Cardiac fibroblast (primary cell): Measurements from ENCODE around the gene RALA.
"Not testable (repeated sequence)": the region's sequence is repeated elsewhere in the genome, so short reads cannot be mapped to it uniquely, and the experiment has no call there.

Experiments used
- DNase-seq, 2 donors: peaks; one replicate each; pipeline versions ENCODE4 v3.0.0 to v3.0.0-alpha.2; 2010; ENCODE audit warnings: low read depth in 2 of 2
- H3K4me3 ChIP-seq, 2 donors: replicated peaks in 1 of 2; 1 replicate in 1 of 2; 2 replicates in 1 of 2; pipeline ENCODE4 v1.5.1; 2011; ENCODE audit warnings: low read depth in 2 of 2, low read length in 2 of 2, mild to moderate bottlenecking in 2 of 2, moderate library complexity in 1 of 2
- TF ChIP-seq, protein P1 (sequence below): IDR thresholded peaks from one replicate; pipeline ENCODE4 v1.5.1; 2011; ENCODE audit warnings: low read depth, mild to moderate bottlenecking, low read length, inconsistent platforms

The RALA gene

DNA sequence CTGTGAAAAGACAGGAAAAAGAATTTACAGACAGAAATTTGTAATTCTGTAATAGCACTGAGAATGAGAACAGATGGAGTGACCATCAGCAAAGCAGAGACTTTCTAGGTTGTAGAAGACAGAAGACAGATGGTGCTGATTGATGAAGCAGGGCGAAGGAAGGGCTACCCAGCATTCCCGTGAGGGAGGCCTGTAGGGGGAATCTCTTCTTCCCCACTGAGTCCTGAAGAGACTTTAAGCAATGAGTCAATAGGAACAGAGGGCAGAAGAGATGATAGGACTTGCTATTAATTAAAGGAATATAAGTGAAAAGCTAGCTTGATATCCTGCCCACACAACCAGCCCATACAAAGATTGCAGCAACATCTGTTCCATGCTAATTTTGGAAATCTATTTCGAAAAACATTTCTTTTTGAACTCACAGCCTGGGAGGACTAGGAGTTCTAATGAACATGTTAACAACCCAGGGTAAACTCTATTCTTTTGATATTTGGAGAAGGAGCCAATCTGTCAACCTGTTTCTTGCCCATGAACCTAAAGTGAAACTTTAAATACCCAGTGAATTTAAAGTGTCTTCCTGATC lies 44.1 kb downstream of the RALA start:
- TF ChIP-seq, protein P1, sequence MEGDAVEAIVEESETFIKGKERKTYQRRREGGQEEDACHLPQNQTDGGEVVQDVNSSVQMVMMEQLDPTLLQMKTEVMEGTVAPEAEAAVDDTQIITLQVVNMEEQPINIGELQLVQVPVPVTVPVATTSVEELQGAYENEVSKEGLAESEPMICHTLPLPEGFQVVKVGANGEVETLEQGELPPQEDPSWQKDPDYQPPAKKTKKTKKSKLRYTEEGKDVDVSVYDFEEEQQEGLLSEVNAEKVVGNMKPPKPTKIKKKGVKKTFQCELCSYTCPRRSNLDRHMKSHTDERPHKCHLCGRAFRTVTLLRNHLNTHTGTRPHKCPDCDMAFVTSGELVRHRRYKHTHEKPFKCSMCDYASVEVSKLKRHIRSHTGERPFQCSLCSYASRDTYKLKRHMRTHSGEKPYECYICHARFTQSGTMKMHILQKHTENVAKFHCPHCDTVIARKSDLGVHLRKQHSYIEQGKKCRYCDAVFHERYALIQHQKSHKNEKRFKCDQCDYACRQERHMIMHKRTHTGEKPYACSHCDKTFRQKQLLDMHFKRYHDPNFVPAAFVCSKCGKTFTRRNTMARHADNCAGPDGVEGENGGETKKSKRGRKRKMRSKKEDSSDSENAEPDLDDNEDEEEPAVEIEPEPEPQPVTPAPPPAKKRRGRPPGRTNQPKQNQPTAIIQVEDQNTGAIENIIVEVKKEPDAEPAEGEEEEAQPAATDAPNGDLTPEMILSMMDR, result no peak
- no peak overlapping the region for H3K4me3 ChIP-seq
- peak; percentile 25 to 49 for DNase-seq

DNA sequence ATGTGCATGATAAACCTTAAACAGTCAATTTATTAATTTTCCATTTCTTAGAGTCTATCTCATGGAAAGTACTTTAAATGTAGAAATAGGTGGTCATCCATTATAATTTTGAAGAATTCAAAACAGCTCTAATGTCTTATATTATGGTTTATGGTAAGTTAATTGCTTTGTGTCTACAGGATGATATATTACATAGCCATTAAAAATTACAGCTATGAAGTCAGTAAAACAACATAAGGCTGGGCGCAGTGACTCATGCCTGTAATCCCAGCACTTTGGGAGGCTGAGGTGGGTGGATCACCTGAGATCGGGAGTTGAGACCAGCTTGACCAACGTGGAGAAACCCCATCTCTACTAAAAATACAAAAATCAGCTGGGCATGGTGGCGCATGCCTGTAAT lies 44.9 kb downstream of the RALA start:
- not testable (repeated sequence) for H3K4me3 ChIP-seq, DNase-seq

DNA sequence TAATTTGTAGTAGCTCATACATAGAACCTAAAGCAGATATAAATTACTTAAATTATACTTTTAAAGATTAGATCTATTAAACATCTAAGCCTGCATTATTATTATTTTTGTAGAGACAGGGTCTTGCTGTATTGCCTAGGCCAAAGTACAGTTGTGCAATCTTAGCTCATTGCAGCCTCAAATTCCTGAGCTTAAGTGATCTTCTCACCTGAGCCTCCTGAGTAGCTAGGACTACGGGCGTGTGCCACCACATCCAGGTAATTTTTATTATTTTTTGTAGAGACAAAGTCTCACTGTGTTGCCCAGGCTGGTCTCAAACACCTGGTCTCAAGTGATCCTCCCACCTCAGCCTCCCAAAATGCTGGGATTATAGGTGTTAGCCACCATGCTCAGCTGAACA lies 46.7 kb downstream of the RALA start:
- H3K4me3 ChIP-seq, result no peak overlapping the region
- no peak for DNase-seq
- TF ChIP-seq, protein P1, result no peak

DNA sequence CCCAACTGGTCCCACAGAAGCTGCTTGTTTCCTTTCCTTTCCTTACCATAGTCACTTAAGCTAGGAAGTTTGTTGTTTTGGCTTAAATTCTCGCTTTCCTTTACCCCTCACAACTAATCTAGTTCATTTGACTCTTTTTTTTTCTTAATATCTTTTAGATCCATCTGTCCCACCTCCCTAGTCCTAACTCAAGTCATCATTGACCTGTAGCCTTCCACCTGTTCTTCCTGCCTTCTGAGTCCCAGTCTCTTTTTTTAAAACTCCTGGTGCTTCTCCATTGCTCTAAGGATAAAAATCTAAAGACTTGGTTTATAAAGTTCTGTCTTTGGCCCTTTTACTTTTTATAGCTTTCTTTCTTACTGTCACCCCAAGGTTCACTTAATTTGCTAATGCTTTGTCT lies 47.6 kb downstream of the RALA start:
- TF ChIP-seq, protein P1, result no peak
- H3K4me3 ChIP-seq, result no peak overlapping the region
- no peak for DNase-seq

DNA sequence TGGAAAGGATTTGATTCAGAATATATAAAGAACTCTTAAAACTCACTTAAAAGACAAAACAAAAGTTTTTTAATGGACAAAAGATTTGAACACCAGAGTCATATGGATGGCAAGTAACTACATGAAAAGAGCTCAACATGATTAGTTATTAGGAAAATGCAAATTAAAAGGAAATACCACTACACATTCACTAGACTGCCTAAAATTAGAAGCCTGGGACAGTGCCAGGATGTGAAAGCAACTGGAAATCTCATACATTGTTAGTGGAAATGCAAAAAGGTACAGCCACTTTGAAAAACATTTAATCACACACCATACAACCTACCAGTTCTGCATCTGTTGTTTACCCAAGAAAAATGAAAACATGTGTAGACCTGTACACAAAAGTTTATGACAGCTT lies 48.8 kb downstream of the RALA start:
- no peak overlapping the region for H3K4me3 ChIP-seq
- peak; percentile 33 to 43 for DNase-seq
- TF ChIP-seq, protein P1, result no peak

DNA sequence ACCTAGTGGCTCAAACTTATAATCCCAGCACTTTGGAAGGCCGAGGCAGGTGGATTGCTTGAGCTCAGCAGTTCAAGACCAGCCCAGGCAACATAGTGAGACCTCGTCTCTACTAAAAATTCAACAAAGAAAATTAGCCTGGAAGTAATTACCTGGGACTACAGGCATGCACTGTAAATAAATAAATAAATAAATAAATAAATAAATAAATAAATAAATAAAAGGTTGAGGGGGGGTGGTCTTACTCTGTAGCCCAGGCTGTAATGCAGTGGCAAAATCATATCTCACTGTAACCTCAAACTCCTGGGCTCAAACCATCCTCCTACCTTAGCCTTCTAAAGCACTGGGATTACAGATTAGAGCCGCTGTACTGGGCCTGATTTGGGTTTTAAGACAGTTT lies 50.5 kb downstream of the RALA start:
- TF ChIP-seq, protein P1, result no peak
- no peak for DNase-seq
- H3K4me3 ChIP-seq, result no peak overlapping the region

DNA sequence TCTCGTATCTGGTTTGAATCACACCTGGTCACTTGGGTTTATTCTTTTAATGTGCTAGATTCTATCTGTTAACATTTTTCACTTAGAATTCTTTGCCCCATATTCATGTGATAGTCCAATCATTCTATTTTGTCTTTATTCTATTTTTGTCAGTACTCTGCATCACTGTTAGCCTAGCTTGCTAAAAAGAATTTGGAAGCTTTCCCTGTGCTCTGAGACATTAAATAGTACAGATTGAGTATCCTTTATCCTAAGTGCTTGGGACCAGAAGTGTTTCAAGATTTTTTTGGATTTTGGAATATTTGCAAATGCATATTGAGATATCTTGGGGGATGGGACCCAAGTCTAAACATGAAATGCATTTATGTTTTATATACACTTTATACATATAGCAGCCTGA lies 51.0 kb downstream of the RALA start:
- TF ChIP-seq, protein P1, result no peak
- DNase-seq, result peak in 1 of 2 donors; percentile 36
- H3K4me3 ChIP-seq, result no peak overlapping the region
